Bronchial epithelial cell (primary cell): ENCODE measurements around the gene LRIT1. TPM values are rescaled to one million over a fixed set of nuclear protein-coding genes. Genes with fewer than 3 reads are reported as not detected.
A peak's percentile ranks its signal among the peaks of the same experiment; 100 is the strongest.

Experiments used
- DNase-seq: peaks from one replicate; pipeline ENCODE4 v3.0.0-alpha.2; 2010; ENCODE audit warnings: low read depth
- FAIRE-seq: peaks from 2 replicates; lab custom pipeline; 2011; peaks lifted over from hg19 to GRCh38; lab: Jason Lieb, UNC
- H3K27me3 ChIP-seq: 2 replicates; pipeline ENCODE4 v1.5.1; 2011; ENCODE audit warnings: low read length; ENCODE audit not compliant: control insufficient read depth, insufficient read depth
- H3K36me3 ChIP-seq: 2 replicates; pipeline ENCODE4 v1.5.1; 2011; ENCODE audit warnings: low read length; ENCODE audit not compliant: control insufficient read depth, insufficient read depth
- H3K4me3 ChIP-seq: 2 replicates; pipeline ENCODE4 v1.5.1; 2011; ENCODE audit warnings: mild to moderate bottlenecking, low read depth, low read length, control low read depth
- CTCF ChIP-seq: IDR thresholded peaks from 2 replicates; pipeline ENCODE4 v1.5.1; 2011; ENCODE audit warnings: mild to moderate bottlenecking, moderate library complexity, low read length, control low read depth, inconsistent platforms; ENCODE audit not compliant: insufficient read depth, severe bottlenecking
- total RNA-seq: library from RNA; depleted of rRNA; stranded (reverse); fragments of >200 nt; gene quantifications from 2 replicates; pipeline ENCODE4 v1.2.1, GENCODE V29; 2014

LRIT1 gene
- total RNA-seq, 1 donor from 2014 or later: not detected

- TF ChIP-seq CTCF: peak; percentile 56
- no peak overlapping the region for H3K4me3 ChIP-seq
- H3K27me3 ChIP-seq: no peaks in the 10 kb centered on the region
- FAIRE-seq (peak; percentile 7), DNase-seq (peak; percentile 24)
- no peaks in the 10 kb centered on the region for H3K36me3 ChIP-seq
Measured at GRCh38 chr10:84214612-84215235, 26.6 kb downstream of the LRIT1 start.

- no peak for TF ChIP-seq CTCF
- Histone ChIP-seq H3K27me3 (no peaks in the 10 kb centered on the region), H3K4me3 (no peak overlapping the region), H3K36me3 (no peaks in the 10 kb centered on the region)
- FAIRE-seq (no peak), DNase-seq (no peak)
Measured at GRCh38 chr10:84214046-84214572, 27.2 kb downstream of the LRIT1 start.

- DNase-seq (no peak), FAIRE-seq (no peak)
- Histone ChIP-seq H3K4me3 (no peak overlapping the region), H3K36me3 (no peaks in the 10 kb centered on the region), H3K27me3 (no peaks in the 10 kb centered on the region)
- TF ChIP-seq CTCF: no peak
Measured at GRCh38 chr10:84213076-84213475, 28.3 kb downstream of the LRIT1 start.

- DNase-seq (no peak), FAIRE-seq (peak; percentile 43)
- Histone ChIP-seq H3K4me3 (no peak overlapping the region), H3K36me3 (no peaks in the 10 kb centered on the region), H3K27me3 (no peaks in the 10 kb centered on the region)
- no peak for TF ChIP-seq CTCF
Measured at GRCh38 chr10:84212014-84212413, 29.3 kb downstream of the LRIT1 start.

- H3K4me3 ChIP-seq: no peak overlapping the region
- H3K36me3 ChIP-seq: no peaks in the 10 kb centered on the region
- FAIRE-seq: no peak
- no peak for DNase-seq
- no peak for TF ChIP-seq CTCF
- no peaks in the 10 kb centered on the region for H3K27me3 ChIP-seq
Measured at GRCh38 chr10:84211566-84211965, 29.8 kb downstream of the LRIT1 start.

GRCh38 chr10:84208023-84208422, 33.3 kb downstream of the LRIT1 start:
- TF ChIP-seq CTCF: no peak
- Histone ChIP-seq H3K27me3 (no peaks in the 10 kb centered on the region), H3K4me3 (no peak overlapping the region), H3K36me3 (no peaks in the 10 kb centered on the region)
- FAIRE-seq (no peak), DNase-seq (no peak)
